GM20000 (cell line): ENCODE measurements around the gene AASS.
"Not testable (repeated sequence)": the region's sequence is repeated elsewhere in the genome, so short reads cannot be mapped to it uniquely, and the experiment has no call there.

Experiments used
- DNase-seq: peaks from one replicate; pipeline ENCODE4 v3.0.0; 2012; ENCODE audit warnings: low spot score
- CTCF ChIP-seq: IDR thresholded peaks from 2 replicates; pipeline ENCODE4 v1.5.1; 2012; ENCODE audit warnings: mild to moderate bottlenecking, control low read depth; ENCODE audit errors: extremely low read depth, missing control alignments

Gene AASS

GRCh38 chr7:122143751-122144711 is at the start of gene AASS:
TSS of gene AASS (minus strand) at chr7:122144249. CDS start at chr7:122133726, 10,523 bp downstream.
- TF ChIP-seq CTCF = no peak
- DNase-seq = peak; percentile 86

GRCh38 chr7:122188785-122189184 is 44.7 kb upstream of the AASS start:
- DNase-seq = no peak
- TF ChIP-seq CTCF = no peak

- no peak for TF ChIP-seq CTCF
- no peak for DNase-seq
These were observed 39.1 kb upstream of the AASS start for GRCh38 chr7:122183106-122183505.

- TF ChIP-seq CTCF = no peak
These were observed 38.0 kb upstream of the AASS start for GRCh38 chr7:122182081-122182480.

GRCh38 chr7:122172144-122172543 is 28.1 kb upstream of the AASS start:
- not testable (repeated sequence) for DNase-seq

More at GRCh38 chr7:122182081-122182480, 38.0 kb upstream of the AASS start:
- DNase-seq = no peak

- no peak for TF ChIP-seq CTCF
- no peak for DNase-seq
These were observed 22.7 kb upstream of the AASS start for GRCh38 chr7:122166740-122167139.

GRCh38 chr7:122166275-122166674 is 22.2 kb upstream of the AASS start:
- TF ChIP-seq CTCF = no peak
- DNase-seq = no peak
